HG03432 (cell line): ENCODE measurements around the gene TRAF5.
"Not testable (repeated sequence)": the region's sequence is repeated elsewhere in the genome, so short reads cannot be mapped to it uniquely, and the experiment has no call there.

Experiments
- ATAC-seq: cut with Tn5 transposase; IDR thresholded peaks from one replicate; pipeline ENCODE4 v1.9.1; 2021; ENCODE audit warnings: mild to moderate bottlenecking, moderate library complexity; ENCODE audit not compliant: unreplicated experiment

Gene TRAF5, protein sequence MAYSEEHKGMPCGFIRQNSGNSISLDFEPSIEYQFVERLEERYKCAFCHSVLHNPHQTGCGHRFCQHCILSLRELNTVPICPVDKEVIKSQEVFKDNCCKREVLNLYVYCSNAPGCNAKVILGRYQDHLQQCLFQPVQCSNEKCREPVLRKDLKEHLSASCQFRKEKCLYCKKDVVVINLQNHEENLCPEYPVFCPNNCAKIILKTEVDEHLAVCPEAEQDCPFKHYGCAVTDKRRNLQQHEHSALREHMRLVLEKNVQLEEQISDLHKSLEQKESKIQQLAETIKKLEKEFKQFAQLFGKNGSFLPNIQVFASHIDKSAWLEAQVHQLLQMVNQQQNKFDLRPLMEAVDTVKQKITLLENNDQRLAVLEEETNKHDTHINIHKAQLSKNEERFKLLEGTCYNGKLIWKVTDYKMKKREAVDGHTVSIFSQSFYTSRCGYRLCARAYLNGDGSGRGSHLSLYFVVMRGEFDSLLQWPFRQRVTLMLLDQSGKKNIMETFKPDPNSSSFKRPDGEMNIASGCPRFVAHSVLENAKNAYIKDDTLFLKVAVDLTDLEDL

GRCh38 chr1:211326528-211327345 lies at the start of gene TRAF5:
Gene TRAF5 (plus strand): TSS chr1:211326833. CDS start chr1:211353240, 26,407 bp downstream.
- ATAC-seq, result peak; percentile 43

- no peak for ATAC-seq
These were observed 47.3 kb upstream of the TRAF5 start for GRCh38 chr1:211279340-211279739.

DNA sequence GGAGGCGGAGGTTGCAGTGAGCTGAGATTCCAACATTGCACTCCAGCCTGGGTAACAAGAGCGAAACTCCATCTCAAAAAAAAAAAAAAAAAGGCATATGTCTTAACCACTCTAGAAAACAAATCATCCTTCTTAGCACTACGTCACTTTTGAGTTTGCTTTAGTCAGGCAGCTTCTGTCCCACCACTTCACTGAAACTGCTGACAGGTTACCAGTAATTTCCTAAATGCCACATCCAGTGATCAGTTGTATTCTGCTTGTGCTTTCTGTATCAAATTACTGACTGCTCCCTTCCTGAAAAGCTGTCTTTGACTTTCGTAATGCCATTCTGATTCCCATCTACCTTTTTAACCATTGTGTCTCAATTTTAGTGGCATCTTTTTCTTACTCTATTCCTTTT lies 45.7 kb upstream of the TRAF5 start:
- no peak for ATAC-seq

DNA sequence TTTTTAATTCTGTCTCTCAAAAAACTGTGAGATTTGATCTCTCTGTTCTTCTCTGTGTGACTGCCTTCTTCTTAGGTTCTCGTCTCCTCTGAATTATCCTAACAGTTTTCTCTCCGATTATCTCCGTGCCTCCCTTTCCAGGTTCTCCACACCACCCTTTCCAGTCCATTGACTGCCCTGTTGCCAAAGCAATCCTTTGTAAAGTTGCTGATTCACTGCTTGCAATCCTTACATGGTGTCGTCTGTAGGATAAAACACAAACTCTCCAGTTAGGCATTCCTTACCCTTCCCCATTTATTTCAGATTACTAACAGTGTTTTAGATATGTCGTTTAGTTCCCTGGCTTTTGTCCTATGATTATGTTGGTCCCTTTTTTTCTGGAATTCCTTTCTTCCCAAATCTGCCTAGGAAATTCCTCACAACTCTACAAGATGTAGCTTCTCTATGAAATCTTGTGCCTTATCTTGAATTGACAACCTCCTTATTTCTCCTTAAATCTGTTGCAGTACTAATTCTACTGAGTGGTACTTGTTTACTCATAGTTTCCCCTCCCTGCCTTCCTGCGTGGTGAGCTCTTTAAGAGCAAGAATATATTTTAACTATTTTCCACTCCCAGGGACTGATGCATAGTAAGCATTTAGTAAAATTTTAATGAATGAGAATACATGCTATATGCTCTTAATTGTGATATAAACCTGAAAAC lies 45.2 kb upstream of the TRAF5 start:
- no peak for ATAC-seq

DNA sequence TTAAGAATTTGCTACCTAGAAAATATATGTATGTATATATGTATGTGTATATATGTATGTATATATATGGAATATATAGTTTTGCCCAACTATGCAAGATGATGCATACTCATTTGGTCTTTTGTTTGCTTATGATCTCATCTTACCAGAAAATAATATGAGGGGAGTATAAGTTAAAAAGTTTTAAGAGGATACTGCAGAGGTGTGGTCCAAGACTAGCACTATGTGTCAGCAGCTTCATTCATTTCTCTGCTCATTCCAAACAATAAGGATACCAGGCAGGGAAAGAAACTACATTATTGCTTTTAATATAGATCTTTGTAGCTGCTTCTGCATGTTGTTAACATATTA lies 44.6 kb upstream of the TRAF5 start:
- ATAC-seq, result no peak

DNA sequence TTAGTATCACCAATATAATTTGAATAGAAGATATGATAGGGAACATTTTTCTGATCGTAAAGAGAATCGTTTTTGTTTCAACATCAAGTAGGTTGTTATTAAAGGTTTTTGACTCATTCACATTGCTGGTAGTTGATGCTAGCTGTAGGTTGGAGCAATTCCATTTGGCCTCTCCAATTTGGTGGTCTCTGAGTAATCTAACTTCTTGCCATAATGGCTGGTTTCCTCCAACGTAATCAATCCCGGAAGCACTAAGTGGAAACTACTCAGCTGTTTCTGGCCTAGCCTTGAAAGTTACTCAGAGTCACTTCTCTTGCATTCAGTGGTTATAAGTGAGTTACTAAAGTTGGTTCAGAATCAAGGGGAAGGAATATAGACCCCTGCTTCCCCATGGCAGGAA lies 41.4 kb upstream of the TRAF5 start:
- ATAC-seq, result no peak

DNA sequence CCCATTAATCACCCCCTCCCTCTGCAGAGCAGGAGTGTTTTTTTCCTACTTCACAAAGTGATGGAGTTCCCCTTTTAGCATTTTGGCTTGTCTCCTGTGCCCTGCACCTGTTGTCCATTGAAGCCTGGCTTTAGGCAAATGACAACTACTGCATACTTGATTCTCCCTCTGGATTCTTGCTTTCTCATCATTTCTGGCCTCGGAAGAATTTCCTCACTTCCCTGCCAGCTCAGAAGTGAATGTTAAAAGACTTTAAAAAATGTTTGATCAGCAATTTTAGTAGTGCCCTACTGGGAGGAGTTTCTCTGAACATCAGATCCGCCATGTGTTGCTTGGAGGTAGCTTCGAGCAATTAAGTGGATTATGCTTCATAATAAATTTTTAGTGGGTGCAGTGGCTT lies 39.4 kb upstream of the TRAF5 start:
- ATAC-seq, result no peak

GRCh38 chr1:211292411-211292810 lies 34.2 kb upstream of the TRAF5 start:
- ATAC-seq, result no peak

DNA sequence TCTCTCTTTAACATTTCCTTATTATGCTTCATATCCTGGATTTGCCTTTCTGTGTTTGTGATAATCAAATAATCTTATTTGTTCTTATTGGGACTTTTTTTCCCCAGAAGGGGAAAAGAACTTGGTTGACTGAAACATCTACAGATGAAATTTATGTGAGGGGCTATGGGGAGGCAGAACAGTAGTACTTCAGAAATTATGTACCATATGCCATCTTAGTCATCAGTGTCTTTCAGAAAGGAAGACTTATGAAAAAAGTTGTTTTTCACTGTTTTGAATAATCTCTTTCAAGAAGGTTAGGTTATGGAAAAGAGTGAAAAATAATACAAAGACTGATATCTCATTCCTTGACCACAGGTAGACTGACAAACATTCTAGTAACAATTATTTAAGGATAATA lies 30.2 kb upstream of the TRAF5 start:
- no peak for ATAC-seq

DNA sequence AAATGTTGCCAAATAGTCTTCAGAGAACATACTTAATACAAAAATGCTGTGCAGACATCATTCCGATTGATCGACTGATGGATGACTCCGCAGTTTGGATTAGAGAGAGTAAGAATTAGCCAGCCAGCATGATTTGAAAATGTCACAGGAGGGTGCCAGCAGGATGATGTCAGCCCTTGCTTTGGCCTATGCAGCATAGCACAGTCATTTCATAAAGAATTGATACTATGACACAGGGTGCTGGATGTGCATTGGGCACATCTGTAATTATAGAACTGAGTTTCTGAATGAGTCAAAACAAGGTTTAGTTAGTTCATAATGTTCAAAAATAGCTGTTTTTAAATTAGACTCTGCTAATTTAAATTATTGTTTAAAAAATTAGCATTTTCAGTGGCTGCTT lies 21.6 kb upstream of the TRAF5 start:
- peak; percentile 97 for ATAC-seq

DNA sequence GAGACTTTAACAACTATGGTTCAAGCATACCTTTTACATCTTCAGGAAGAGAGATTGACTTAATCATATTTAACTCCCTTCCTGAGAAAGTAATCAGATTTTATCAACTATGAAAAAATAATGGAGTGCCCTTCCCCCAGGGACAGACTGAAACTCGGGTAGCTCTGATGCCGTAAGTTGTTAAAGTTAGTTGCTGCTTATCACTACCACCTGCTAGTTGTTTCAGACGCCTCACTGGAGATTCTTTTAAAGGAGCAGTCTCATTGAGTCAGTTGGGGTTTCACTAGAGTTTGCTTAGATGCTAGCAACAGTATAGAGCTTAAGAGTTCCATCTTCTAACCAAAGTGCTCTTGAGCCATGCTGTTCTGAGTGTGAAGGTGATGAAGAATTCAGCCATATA lies 17.0 kb upstream of the TRAF5 start:
- no peak for ATAC-seq

DNA sequence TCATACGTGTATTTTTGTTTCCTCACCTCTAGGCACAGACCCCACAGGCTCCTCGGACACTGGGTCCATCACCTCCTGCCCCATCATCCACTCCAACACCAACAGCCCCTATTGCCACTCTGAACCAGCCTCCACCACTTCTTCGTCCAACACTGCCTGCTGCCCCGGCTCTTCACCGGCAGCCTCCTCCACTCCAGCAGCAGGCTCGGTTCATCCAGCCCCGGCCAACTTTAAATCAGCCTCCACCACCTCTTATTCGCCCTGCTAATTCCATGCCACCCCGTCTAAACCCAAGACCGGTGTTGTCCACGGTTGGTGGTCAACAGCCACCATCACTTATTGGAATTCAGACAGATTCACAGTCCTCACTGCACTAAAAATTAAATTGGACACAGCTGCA lies 13.2 kb upstream of the TRAF5 start:
- ATAC-seq, result no peak

DNA sequence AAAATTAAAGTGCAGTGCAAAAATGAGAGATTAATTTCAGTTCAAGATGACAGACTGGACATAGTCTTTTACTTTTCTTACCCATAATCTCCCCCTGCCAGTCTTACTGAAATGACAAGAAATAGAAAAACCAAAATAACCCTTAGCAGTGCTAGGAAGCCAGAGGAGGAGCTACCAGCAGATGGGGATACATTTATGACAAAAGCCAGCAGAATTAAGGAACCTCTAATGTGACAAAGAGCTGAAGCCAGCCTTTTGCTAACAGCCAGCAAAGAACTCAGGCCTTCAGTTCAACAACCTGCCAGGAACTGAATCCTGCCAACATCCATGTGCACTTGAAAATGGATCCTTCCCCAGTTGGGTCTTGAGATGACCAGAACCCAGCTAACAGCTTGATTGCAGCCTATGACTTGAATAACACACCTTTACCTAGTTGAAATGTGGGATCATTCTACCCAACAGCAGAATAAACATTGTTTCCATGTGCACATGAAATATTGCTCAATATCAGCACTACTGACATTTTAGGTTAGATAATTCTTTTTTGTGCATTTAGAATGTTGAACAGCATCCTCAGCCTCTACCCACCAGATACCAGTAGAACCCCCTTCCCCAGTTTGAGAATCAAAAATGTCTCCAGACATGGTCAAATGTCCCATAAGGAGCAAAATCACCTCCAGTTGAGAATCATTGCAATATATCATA lies 7.9 kb upstream of the TRAF5 start:
- no peak for ATAC-seq

- no peak for ATAC-seq
These were observed 6.7 kb upstream of the TRAF5 start for GRCh38 chr1:211319892-211320291.

DNA sequence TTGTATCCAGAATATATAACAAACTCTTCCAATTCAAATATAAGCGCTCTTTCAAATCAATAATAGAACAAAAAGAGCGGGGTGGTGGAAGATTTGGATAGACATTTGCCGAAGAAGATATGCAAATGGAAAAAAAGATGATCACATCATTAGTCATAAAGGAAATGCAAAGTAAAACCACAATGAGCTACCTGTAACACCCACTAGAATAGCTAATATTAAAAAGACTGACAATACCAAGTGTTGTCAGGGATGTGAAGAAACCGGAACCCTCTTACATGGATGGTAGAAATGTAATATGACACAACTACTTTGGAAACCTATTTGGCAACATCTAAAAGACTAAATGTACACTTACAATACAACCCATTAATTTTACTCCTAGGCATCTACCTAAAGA lies 5.7 kb upstream of the TRAF5 start:
- no peak for ATAC-seq

DNA sequence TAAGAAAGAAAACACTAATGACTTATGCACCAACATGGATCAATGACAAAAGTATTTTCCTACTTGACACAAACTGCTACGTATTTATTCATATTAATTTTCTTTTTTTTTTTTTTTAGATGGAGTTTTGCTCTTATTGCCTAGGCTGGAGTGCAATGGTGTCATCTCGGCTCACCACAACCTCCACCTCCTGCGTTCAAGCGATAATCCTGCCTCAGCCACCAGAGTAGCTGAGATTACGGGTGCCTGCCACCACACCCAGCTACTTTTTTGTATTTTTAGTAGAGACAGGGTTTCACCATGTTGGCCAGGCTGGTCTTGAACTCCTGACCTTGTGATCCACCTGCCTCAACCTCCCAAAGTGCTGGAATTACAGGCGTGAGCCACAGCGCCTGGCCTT lies 5.0 kb upstream of the TRAF5 start:
- ATAC-seq, result not testable (repeated sequence)

DNA sequence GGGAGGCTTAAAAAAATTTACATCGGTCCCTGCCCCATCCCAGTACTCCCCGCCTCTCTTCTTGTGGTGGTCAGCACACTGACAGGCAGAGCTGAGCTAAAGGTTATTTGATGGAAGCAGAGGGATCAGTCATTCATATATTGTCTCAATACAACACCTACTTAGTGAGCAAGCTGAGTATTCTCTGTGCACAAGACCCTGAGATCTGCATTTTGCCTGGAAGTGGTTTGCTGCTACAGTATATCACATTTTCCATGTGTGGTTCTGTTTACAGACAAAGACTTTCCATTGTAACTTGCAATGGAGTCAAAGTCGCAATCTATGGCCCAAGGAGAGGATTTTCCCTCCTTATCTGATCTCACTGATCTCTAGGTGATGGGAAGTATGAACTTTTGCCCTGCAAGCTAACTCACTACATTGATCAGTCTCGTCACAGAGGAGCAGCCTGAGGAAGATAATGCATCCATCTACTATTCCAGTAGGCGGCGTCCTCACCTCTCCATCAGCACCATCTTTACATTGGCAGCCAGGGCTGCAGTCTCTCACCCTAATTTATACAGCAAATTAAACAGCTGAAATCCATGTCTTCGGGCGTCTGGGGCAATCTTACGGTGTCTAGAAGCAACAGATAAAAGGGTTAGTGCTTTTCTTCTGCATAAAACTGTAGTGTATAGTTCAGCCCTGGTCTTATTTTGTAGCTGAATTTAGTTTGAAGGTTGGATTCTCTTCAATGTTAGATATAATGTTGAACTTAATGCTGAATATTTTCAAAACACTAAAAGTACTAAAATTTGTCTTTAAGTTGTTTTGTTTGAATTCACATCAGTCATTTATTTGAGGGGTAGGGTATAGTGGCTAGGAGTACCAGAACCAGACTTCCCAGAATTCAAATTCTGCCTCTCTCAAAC lies 3.2 kb upstream of the TRAF5 start:
- peak; percentile 56 for ATAC-seq

GRCh38 chr1:211324992-211325775 lies 1.4 kb upstream of the TRAF5 start:
- no peak for ATAC-seq

DNA sequence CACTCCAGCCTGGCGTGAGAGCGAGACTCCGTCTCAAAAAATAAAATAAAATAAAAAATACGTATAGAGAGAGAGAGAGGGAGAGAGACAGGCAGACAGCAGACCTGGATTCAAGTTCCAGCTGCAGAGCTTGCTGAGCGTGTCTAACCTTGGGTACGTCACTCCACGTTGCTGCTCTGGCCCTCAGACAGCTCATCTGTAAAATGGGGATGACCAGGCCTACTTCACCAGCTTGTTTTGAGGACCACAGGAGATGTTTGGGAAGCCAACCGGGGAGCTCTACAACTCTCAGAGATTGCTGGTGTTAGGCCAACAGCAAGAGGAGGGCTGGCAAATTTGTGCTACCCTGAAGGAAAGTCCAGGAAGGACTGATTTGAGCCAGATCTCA lies 499 bp upstream of the TRAF5 start:
- ATAC-seq, result no peak
